ENCODE results near the gene HS2ST1. TPM values are rescaled to one million over a fixed set of nuclear protein-coding genes. Genes with fewer than 3 reads are reported as not detected.

HS2ST1 gene
- total RNA-seq, 1 donor from 2014 or later = 19.0 TPM

GRCh38 chr1:87091425-87091824 is 177.0 kb downstream of the HS2ST1 start:
- Histone ChIP-seq H3K27me3 (ENCODE audit: low read depth) (no peaks in the 10 kb centered on the region), H3K4me1 (no peaks in the 10 kb centered on the region), H3K27ac (no peak overlapping the region), H3K4me3 (no peak overlapping the region), H3K9me3 (no peaks in the 10 kb centered on the region), H3K36me3 (no peaks in the 10 kb centered on the region)
- ATAC-seq (no peak), DNase-seq (no peak)
- TF ChIP-seq CTCF (IDR thresholded peaks at IDR 0.05) = no peak
- intact Hi-C loops (cut with DNase I) = no loop called here

DNA sequence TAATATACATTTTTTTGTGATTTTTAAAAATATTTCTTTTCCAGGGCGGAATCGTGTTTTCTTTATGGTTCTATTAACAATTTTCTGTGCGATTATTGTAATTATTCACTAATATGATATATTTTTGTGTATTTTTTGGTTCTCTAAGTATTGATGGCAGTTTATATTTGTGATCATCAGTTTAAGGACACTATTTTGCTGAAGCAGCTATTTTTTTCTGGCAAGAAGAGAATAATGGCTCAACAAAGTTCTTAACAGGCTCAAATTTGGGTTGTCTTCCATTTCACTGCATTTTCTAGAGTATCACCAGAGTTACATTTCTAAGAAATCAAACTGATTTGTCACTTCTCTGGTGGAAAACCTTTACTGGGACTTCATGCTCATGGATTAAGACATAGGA is 178.4 kb downstream of the HS2ST1 start:
- Histone ChIP-seq H3K36me3 (no peaks in the 10 kb centered on the region), H3K4me3 (no peak overlapping the region), H3K4me1 (no peaks in the 10 kb centered on the region), H3K27ac (no peak overlapping the region), H3K9me3 (no peaks in the 10 kb centered on the region), H3K27me3 (ENCODE audit: low read depth) (no peaks in the 10 kb centered on the region)
- intact Hi-C loops (cut with DNase I) = no loop called here
- DNase-seq (no peak), ATAC-seq (no peak)
- TF ChIP-seq CTCF (IDR thresholded peaks at IDR 0.05) = no peak

DNA sequence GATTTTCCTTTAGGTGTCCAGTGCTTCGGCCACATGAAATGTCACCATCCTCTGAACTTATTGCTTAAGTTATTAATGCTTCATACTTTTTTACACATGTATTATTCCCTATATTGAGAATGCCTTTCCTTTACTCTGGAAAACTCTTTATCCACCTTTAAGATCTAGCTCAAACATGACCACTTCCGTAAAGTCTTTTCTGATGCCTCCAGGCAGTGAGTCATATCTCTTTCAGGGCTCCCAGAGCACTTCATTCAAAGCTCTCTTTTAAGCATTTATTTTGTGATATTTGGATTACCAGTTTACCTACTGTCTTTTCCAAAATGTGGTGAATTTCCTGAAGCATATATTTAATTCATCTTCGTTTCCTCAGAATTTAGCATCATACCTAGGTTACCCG is 178.9 kb downstream of the HS2ST1 start:
- no peak for TF ChIP-seq CTCF (IDR thresholded peaks at IDR 0.05)
- no peak for ATAC-seq

DNA sequence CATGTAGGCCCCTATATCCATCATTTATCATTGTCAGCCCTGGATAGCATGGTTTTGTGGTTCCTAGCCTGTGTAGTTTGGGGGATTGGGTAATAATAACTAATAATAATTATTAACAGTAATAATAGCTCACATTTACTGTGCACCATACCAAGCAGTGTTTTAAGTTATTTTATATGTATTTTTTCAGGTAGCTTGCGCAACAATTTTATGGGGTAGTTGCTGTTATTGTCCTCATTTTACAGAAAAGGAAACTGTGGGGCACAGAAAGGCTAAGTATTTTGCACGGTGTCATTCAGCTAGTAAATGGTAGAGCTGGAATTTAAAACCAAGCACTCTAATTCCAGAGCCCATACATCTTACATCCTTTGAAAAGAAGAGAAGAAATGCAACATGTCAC is 179.8 kb downstream of the HS2ST1 start:
- ATAC-seq (no peak), DNase-seq (no peak)
- no peaks in the 10 kb centered on the region for H3K27me3 ChIP-seq (ENCODE audit: low read depth)
- no peaks in the 10 kb centered on the region for H3K36me3 ChIP-seq
- intact Hi-C loops (cut with DNase I) = no loop called here
- no peak overlapping the region for H3K27ac ChIP-seq
- H3K4me1 ChIP-seq = no peaks in the 10 kb centered on the region
- no peak for TF ChIP-seq CTCF (IDR thresholded peaks at IDR 0.05)
- no peaks in the 10 kb centered on the region for H3K9me3 ChIP-seq
- H3K4me3 ChIP-seq = no peak overlapping the region

More for the DNA sequence above, 178.9 kb downstream of the HS2ST1 start:
- Histone ChIP-seq H3K4me1 (no peaks in the 10 kb centered on the region), H3K27me3 (ENCODE audit: low read depth) (no peaks in the 10 kb centered on the region), H3K27ac (no peak overlapping the region), H3K4me3 (no peak overlapping the region), H3K9me3 (no peaks in the 10 kb centered on the region), H3K36me3 (no peaks in the 10 kb centered on the region)
- DNase-seq = no peak
- intact Hi-C loops (cut with DNase I) = no loop called here

DNA sequence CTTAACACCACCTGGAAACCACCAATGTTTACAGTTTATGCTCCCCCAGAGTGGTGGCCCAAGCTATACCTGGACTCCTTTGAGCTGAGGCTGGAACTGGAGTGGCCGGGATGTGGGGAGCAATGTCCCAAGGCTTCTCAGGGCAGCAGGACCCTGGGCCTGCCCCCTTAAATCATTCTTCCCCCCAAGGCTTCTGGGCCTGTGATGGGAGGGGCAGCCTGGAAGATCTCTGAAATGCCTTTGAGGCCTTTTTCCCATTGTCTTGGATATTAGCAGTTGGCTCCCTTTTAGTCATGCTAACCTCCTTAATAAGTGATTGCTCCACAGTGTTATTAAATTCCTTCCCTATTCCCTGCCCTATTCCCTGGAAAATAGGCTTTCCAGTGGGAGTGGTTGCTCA is 185.8 kb downstream of the HS2ST1 start:
- H3K27me3 ChIP-seq (ENCODE audit: low read depth) = no peaks in the 10 kb centered on the region
- TF ChIP-seq CTCF (IDR thresholded peaks at IDR 0.05) = no peak
- ATAC-seq (no peak), DNase-seq (no peak)
- no peaks in the 10 kb centered on the region for H3K4me1 ChIP-seq
- no peak overlapping the region for H3K27ac ChIP-seq
- peaks cover 13% of the 10 kb centered on the region for H3K9me3 ChIP-seq
- H3K36me3 ChIP-seq = no peaks in the 10 kb centered on the region
- H3K4me3 ChIP-seq = no peak overlapping the region
- intact Hi-C loops (cut with DNase I) = no loop called here

- peaks cover 13% of the 10 kb centered on the region for H3K9me3 ChIP-seq
Measured at GRCh38 chr1:87103074-87103473, 188.6 kb downstream of the HS2ST1 start.

More at GRCh38 chr1:87103074-87103473, 188.6 kb downstream of the HS2ST1 start:
- H3K27me3 ChIP-seq (ENCODE audit: low read depth) = no peaks in the 10 kb centered on the region
- no peak overlapping the region for H3K4me3 ChIP-seq
- ATAC-seq = no peak
- no peak overlapping the region for H3K27ac ChIP-seq
- DNase-seq = no peak
- no peak for TF ChIP-seq CTCF (IDR thresholded peaks at IDR 0.05)
- intact Hi-C loops (cut with DNase I) = no loop called here
- H3K4me1 ChIP-seq = no peaks in the 10 kb centered on the region
- no peaks in the 10 kb centered on the region for H3K36me3 ChIP-seq
